OCI-LY1 (cell line): ENCODE data around the gene CDKN3.
"Not testable (repeated sequence)": the region's sequence is repeated elsewhere in the genome, so short reads cannot be mapped to it uniquely, and the experiment has no call there.

ENCODE experiments used
- H2AFZ ChIP-seq: fragments of 200-600 bp; sonication (generic), shearing (Covaris generic); 2 replicates; pipeline ENCODE4 v1.6.0; 2014; ENCODE audit warnings: antibody characterized with exemption, mild to moderate bottlenecking, low read length
- H3F3A ChIP-seq: fragments of 200-600 bp; sonication (generic), shearing (Covaris generic); 2 replicates; pipeline ENCODE4 v1.6.0; 2014; ENCODE audit warnings: mild to moderate bottlenecking, antibody characterized with exemption, low read length, moderate library complexity; ENCODE audit not compliant: insufficient read depth
- H3K27ac ChIP-seq: fragments of 200-600 bp; sonication (generic); 2 replicates; pipeline ENCODE4 v1.5.1; 2014; ENCODE audit warnings: low read length, mixed run types, mild to moderate bottlenecking, low read depth; ENCODE audit not compliant: poor library complexity, severe bottlenecking
- H3K27me3 ChIP-seq: fragments of 200-600 bp; sonication (generic); 2 replicates; pipeline ENCODE4 v1.6.0; 2014; ENCODE audit warnings: antibody characterized with exemption, mild to moderate bottlenecking, low read length, moderate library complexity; ENCODE audit not compliant: insufficient read depth
- H3K36me3 ChIP-seq: fragments of 200-600 bp; sonication (generic); 2 replicates; pipeline ENCODE4 v1.6.1; 2014; ENCODE audit warnings: mild to moderate bottlenecking, antibody characterized with exemption, low read length, moderate library complexity, mixed read lengths; ENCODE audit not compliant: insufficient read depth
- H3K4me1 ChIP-seq: fragments of 200-600 bp; sonication (generic); 2 replicates; pipeline ENCODE4 v1.5.1; 2014; ENCODE audit warnings: mild to moderate bottlenecking, low read length, moderate library complexity; ENCODE audit not compliant: insufficient read depth, severe bottlenecking
- H3K4me2 ChIP-seq: fragments of 200-600 bp; sonication (generic), shearing (Covaris generic); 2 replicates; pipeline ENCODE4 v1.6.1; 2014; ENCODE audit warnings: low read length
- H3K4me3 ChIP-seq: fragments of 200-600 bp; sonication (generic); 2 replicates; pipeline ENCODE4 v1.5.1; 2014; ENCODE audit warnings: low read length, low read depth, mild to moderate bottlenecking, mixed read lengths; ENCODE audit not compliant: poor library complexity, severe bottlenecking
- H3K79me2 ChIP-seq: fragments of 200-600 bp; shearing (Covaris generic); 2 replicates; pipeline ENCODE4 v1.6.1; 2016; ENCODE audit warnings: mixed run types, low read length, mixed read lengths; ENCODE audit not compliant: insufficient read depth
- H3K9ac ChIP-seq: fragments of 200-600 bp; sonication (generic), shearing (Covaris generic); 2 replicates; pipeline ENCODE4 v1.6.1; 2014; ENCODE audit warnings: mild to moderate bottlenecking, low read length, mixed read lengths
- H3K9me2 ChIP-seq: fragments of 200-600 bp; sonication (generic), shearing (Covaris generic); 2 replicates; pipeline ENCODE4 v1.6.1; 2014; ENCODE audit warnings: low read depth, mild to moderate bottlenecking, low read length, mixed read lengths
- H3K9me3 ChIP-seq: fragments of 200-600 bp; shearing (Covaris generic); 2 replicates; pipeline ENCODE4 v1.6.1; 2014; ENCODE audit warnings: low read length, mixed read lengths
- H4K20me1 ChIP-seq: fragments of 200-600 bp; sonication (generic), shearing (Covaris generic); 2 replicates; pipeline ENCODE4 v1.6.0; 2016; ENCODE audit warnings: mild to moderate bottlenecking, low read length; ENCODE audit not compliant: insufficient read depth
- EZH2 ChIP-seq: fragments of 200-600 bp; sonication (generic), shearing (Covaris generic); IDR thresholded peaks from 2 replicates; pipeline ENCODE4 v1.8.0; 2017; ENCODE audit warnings: borderline replicate concordance, mixed run types, mild to moderate bottlenecking, antibody characterized with exemption, low read length, moderate library complexity, mixed read lengths
- TF ChIP-seq, protein P1 (sequence below): fragments of 200-600 bp; sonication (generic), shearing (Covaris generic); IDR thresholded peaks from 2 replicates; pipeline ENCODE4 v1.5.1; 2017; ENCODE audit warnings: mild to moderate bottlenecking, antibody characterized with exemption, low read length, moderate library complexity, mixed read lengths

The CDKN3 gene

GRCh38 chr14:54428527-54428926 is 31.7 kb downstream of the CDKN3 start:
- Histone ChIP-seq H3K9me3 (no peaks in the 10 kb centered on the region), H3K4me1 (no peaks in the 10 kb centered on the region), H4K20me1 (no peaks in the 10 kb centered on the region; the same call in 1 of the 2 replicates), H3K9me2 (no peaks in the 10 kb centered on the region), H3K27ac (no peak overlapping the region), H3K36me3 (peaks cover 93% of the 10 kb centered on the region), H3K79me2 (peaks cover 23% of the 10 kb centered on the region), H3K9ac (no peak overlapping the region), H3K4me3 (no peak overlapping the region), H3K27me3 (no peaks in the 10 kb centered on the region), H3F3A (no peaks in the 10 kb centered on the region; the same call in 1 of the 2 replicates), H2AFZ (no peak overlapping the region), H3K4me2 (no peak overlapping the region)
- TF ChIP-seq, protein P1, sequence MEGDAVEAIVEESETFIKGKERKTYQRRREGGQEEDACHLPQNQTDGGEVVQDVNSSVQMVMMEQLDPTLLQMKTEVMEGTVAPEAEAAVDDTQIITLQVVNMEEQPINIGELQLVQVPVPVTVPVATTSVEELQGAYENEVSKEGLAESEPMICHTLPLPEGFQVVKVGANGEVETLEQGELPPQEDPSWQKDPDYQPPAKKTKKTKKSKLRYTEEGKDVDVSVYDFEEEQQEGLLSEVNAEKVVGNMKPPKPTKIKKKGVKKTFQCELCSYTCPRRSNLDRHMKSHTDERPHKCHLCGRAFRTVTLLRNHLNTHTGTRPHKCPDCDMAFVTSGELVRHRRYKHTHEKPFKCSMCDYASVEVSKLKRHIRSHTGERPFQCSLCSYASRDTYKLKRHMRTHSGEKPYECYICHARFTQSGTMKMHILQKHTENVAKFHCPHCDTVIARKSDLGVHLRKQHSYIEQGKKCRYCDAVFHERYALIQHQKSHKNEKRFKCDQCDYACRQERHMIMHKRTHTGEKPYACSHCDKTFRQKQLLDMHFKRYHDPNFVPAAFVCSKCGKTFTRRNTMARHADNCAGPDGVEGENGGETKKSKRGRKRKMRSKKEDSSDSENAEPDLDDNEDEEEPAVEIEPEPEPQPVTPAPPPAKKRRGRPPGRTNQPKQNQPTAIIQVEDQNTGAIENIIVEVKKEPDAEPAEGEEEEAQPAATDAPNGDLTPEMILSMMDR, result no peak
- no peak for TF ChIP-seq EZH2

DNA sequence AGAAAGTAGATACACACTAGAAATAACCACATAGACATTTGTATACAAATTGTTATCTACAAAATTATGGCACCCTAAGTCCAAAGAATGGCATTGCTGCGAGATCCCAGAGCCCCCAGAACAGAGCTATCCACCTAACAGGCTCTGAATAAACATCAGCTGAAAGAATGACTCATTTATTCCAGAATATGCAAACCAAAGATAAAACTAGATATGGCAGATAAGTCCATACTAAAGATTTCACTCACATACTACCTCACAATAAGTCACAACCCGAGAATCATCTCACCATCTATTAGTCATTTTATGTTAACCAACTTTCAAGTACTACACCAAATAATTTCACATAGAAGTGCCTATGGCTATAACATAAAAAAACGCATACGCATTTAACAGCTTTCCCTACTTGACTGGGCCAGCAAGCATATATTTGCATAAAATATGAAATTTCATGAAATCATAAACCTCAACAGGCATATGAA is 38.7 kb downstream of the CDKN3 start:
- peaks cover 54% of the 10 kb centered on the region for H3K36me3 ChIP-seq

GRCh38 chr14:54437954-54438353 is 41.1 kb downstream of the CDKN3 start:
- Histone ChIP-seq H3K4me1 (peaks cover 70% of the 10 kb centered on the region), H3K4me2 (peak overlapping the region; percentile 59), H3K36me3 (peaks cover 34% of the 10 kb centered on the region), H3K79me2 (peaks cover 77% of the 10 kb centered on the region)
- H3K9me2 ChIP-seq, H3F3A ChIP-seq, H3K4me3 ChIP-seq, H3K27ac ChIP-seq, H3K27me3 ChIP-seq, H3K9ac ChIP-seq, H2AFZ ChIP-seq, H3K9me3 ChIP-seq, H4K20me1 ChIP-seq: not testable (repeated sequence)

More for the DNA sequence above, 38.7 kb downstream of the CDKN3 start:
- no peaks in the 10 kb centered on the region for H3F3A ChIP-seq
- H3K4me3 ChIP-seq, result peak overlapping the region; percentile 30
- no peak overlapping the region for H2AFZ ChIP-seq
- peaks cover 63% of the 10 kb centered on the region for H3K4me1 ChIP-seq
- H3K9me3 ChIP-seq, result no peaks in the 10 kb centered on the region
- peak overlapping the region; percentile 43 for H3K27ac ChIP-seq
- no peaks in the 10 kb centered on the region; the same call in 1 of the 2 replicates for H4K20me1 ChIP-seq
- H3K27me3 ChIP-seq, result no peaks in the 10 kb centered on the region
- peak overlapping the region; percentile 59 for H3K4me2 ChIP-seq
- no peaks in the 10 kb centered on the region for H3K9me2 ChIP-seq
- TF ChIP-seq, protein P1, result no peak
- TF ChIP-seq EZH2, result no peak
- peaks cover 93% of the 10 kb centered on the region for H3K79me2 ChIP-seq
- peak overlapping the region; percentile 8; the same call in 1 of the 2 replicates for H3K9ac ChIP-seq

DNA sequence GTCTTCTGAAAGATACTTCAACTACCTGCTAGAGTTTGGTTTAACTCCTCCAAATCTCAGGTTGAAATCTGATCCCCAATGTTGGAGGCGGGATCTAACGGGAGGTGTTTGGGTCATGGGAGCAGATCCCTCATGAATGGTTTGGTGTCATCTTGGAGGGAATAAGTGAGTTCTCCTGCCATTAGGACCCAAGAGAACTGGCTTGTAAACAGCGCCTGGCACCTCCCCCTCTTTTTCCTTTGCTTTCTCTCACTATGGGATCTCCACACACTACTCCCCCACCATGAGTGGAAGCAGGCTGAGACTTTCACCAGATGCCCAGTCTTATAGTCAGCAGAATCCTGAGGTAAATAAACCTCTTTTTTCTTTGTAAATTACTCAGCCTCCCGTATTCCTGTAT is 41.9 kb downstream of the CDKN3 start:
- H3K79me2 ChIP-seq, result peaks cover 69% of the 10 kb centered on the region
- H3K27me3 ChIP-seq, result no peaks in the 10 kb centered on the region
- H2AFZ ChIP-seq, result no peak overlapping the region
- H3F3A ChIP-seq, result no peaks in the 10 kb centered on the region
- H3K36me3 ChIP-seq, result peaks cover 29% of the 10 kb centered on the region
- H3K4me1 ChIP-seq, result peaks cover 70% of the 10 kb centered on the region
- no peak overlapping the region for H3K9ac ChIP-seq
- peak overlapping the region; percentile 22; the same call in 1 of the 2 replicates for H3K4me2 ChIP-seq
- no peaks in the 10 kb centered on the region for H4K20me1 ChIP-seq
- no peak overlapping the region for H3K27ac ChIP-seq
- no peaks in the 10 kb centered on the region for H3K9me2 ChIP-seq
- H3K9me3 ChIP-seq, result no peaks in the 10 kb centered on the region
- no peak for TF ChIP-seq EZH2
- TF ChIP-seq, protein P1, result no peak
- no peak overlapping the region for H3K4me3 ChIP-seq
